NCI-H460 (cell line): ENCODE data around the gene IL23A. TPM values are rescaled to one million over a fixed set of nuclear protein-coding genes. Genes with fewer than 3 reads are reported as not detected.
"Not testable (repeated sequence)": the region's sequence is repeated elsewhere in the genome, so short reads cannot be mapped to it uniquely, and the experiment has no call there.

ENCODE experiments used
- DNase-seq: peaks from one replicate; pipeline ENCODE4 v3.0.0-alpha.2; 2016; ENCODE audit warnings: low read depth; ENCODE audit errors: extremely low read depth
- polyA plus RNA-seq: library from polyadenylated mRNA; depleted of rRNA; stranded (reverse); fragments of >200 nt; gene quantifications from 2 replicates; pipeline ENCODE4 v1.2.3, GENCODE V29; 2014; cell fraction: nucleus; rRNA removed
- total RNA-seq: library from RNA; depleted of rRNA; stranded (reverse); fragments of >200 nt; shearing (Covaris generic); gene quantifications from 2 replicates; pipeline ENCODE4 v1.2.3, GENCODE V29; 2014; rRNA removed

Gene IL23A, protein sequence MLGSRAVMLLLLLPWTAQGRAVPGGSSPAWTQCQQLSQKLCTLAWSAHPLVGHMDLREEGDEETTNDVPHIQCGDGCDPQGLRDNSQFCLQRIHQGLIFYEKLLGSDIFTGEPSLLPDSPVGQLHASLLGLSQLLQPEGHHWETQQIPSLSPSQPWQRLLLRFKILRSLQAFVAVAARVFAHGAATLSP
- total RNA-seq, result 0.17 TPM in 1 of 2 replicates, not detected in the other
- polyA plus RNA-seq, result not detected in 2 replicates

DNA sequence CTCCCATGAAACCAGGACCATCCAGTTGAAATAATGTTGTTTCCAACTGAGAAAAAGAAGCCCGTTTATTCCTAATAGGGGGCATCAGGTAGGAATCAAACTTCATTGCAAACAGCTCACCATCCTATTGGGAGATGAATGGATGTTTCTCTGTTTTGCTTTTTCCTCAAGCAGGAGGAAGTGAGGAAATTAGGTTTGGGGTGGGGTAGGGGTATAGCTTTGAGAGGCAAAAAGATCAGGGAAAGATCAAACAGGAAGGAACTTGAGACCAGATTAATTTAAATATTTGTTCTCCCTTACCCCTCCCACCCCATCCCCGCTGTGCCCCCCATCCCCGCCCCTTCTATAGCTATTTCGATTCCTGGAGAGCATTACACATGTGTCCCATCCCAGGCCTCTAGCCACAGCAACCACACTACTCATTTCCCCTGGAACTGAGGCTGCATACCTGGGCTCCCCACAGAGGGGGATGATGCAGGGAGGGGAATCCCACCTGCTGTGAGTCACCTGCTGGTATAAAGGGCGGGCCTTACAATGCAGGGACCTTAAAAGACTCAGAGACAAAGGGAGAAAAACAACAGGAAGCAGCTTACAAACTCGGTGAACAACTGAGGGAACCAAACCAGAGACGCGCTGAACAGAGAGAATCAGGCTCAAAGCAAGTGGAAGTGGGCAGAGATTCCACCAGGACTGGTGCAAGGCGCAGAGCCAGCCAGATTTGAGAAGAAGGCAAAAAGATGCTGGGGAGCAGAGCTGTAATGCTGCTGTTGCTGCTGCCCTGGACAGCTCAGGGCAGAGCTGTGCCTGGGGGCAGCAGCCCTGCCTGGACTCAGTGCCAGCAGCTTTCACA is at the start of gene IL23A:
Gene IL23A (plus strand): TSS at position 577 of the 850 bp plus-strand sequence. CDS start 161 bp downstream, at position 738.
- no peak for DNase-seq

DNA sequence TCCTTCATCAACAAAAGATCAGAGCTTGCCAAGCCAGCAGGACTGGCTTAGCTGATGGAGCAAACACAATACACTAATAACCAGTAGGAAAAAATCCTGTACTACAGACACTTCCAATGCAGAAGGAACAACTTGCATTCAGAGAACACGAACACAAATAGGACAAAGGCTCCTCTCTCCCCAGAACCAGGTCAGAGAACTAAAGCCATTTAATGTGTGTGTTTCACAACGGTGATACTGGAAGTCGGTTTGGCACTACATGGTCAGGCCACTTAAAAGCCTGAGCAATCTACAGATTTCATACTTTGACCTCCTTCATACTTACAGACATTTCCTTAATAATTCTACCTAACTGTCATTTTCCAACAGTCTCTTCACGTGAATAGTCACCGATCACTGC is 44.9 kb upstream of the IL23A start:
- DNase-seq, result no peak

DNA sequence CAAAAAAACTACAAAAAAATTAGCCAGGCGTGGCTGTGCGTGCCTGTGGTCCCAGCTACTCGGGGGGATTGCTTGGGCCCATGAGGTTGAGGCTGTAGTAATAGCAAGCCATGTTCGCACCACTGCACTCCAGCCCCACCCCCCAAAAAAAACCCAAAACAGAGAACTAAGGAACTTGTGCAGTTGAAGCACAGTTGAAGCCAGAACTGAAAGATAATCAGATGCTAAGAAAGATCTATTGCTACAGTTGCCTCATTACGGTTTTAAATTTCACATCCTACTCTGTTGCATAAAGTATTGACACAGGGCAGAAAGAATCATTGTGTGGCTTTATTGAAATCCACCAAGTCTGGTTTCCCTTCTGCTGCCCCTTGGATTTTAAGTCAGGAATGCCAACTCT is 42.4 kb upstream of the IL23A start:
- DNase-seq, result no peak

DNA sequence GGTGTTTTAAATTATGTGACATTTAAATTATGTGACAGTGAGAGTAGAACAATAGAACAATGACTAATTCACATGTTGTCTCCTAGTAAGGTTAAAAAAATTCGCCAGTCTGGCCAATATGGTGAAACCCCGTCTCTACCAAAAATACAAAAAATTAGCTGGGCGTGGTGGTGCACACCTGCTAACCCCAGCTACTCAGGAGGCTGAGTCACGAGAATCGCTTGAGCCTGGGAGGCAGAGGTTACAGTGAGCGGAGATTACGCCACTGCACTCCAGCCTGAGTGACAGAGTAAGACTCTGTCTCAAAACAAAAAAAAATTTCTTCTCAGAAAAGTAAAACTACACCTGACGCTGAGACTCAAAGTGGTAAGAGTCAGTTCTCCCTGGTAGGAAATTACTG is 41.3 kb upstream of the IL23A start:
- DNase-seq, result no peak

DNA sequence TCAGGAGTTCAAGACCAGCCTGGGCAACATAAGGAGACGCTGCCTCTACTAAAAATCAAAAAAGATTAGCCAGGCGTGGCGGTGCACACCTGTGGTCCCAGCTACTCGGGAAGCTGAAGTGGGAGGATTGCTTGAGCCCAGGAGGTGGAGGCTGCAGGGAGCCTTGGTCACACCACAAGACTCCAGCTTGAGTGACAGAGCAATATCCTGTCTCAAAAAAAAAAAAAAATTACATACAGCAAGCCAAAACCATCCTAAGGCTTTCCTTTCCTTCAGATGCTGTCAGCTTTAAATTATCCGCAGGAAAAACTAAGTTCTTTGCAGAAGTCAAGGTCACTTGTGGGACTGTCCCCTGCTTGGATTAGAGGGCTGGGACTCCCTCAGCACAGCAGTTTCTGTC is 39.9 kb upstream of the IL23A start:
- DNase-seq, result no peak

DNA sequence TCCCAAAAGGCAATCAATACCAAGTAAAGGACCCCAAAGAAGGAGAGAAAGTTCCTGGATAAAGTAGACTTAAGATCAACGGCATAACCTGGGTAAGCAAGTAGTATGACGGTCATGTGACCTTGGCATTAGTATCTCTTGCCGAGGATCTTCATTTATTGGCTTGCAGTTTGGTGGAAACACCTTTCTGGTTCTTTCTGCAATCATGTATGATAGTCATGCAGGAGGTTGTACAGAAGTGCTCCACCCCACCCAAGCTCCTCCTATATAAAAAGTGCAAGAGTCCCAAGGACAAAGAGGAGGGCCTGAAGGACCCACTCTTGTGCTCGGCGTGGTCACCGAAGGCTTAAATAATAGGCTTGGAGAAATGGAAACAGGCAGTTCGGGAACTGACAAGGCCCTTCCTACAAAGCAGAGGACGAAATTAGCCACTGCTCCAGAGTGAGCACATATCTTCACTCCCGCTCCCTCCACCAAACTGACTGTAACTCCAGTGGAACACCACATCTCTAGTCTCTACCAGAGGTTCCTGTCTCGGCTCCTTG is 39.3 kb upstream of the IL23A start:
- DNase-seq, result no peak

DNA sequence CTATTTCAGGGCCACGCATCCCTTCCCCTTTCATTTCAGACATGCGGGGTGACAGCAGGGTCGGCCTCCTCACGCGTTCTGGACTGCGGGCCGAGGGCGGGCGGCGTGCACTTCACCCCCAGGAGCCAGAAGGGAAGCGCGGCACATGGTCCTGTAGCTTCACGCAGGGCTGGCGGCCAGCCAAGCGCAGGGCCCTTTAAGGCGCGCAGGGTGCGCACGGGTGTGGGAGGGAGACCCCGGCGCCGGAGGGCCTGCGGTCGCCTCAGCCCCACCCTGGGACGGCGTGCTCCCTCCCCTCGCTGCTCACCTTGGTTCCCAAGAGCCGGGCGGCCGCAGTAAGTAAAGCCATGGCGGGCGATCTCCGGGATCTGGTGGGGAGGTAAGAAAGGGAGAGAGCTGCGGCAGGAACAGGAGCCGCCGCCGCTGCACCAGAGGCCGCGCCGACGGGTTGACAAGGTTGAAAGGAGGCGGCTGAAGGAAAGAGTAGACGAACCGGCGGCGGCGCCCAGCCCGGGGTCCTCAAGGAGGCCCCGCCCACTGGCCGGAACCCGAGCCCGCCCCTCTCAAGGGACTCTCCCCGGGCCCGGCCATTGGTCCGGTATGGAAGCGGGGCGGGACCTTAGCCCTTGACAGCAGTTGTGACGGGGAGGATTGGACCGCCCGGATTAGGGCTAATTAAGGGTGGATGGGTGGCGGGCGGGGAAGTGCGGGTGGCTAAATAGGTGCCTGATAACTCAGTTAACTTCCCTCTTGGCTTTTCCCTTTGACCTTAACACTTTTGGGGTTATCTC is 38.6 kb upstream of the IL23A start, which contains the start of gene CS:
Gene CS (minus strand): TSS at position 478 of the 791 bp plus-strand sequence. CDS start 129 bp downstream, at position 349.
- peak; percentile 98 for DNase-seq

DNA sequence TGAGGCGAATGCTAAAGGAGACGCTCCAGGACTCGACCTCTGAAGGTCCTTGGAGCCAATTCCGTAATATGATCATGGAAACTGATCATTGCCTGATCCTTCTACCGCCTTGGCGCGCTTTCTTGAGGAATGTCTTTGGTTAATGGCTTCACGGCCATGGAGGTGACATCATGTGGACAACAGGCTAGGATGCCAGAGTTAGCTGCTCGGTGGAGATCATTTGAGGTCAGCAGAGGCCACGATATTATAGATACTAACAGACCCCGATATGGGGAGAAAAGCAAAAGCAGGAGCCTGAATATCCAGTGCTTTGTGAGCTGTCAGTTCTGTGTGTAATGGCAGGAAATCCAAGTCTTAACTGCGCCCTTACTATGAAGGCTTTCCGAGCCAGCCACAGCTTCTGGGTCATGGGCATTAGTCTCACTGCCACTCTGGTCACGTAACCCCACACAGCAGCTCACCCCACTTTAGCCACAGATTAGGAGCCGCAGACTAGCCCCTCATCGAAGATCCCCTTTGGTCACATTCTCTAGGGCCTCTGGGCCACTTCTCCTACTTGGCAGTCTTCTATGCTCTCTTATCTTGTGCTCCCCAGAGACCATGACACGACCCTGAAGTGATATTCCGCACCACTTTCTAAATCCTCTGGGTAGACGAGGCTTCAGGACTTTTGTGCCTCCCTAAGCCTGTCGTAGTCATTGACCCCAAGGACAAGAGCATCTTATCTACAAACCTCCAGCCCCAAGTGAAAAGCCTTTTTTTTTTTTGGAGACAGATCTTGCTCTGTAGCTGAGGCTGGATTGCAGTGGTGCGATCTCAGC is 37.8 kb upstream of the IL23A start:
- DNase-seq, result no peak

DNA sequence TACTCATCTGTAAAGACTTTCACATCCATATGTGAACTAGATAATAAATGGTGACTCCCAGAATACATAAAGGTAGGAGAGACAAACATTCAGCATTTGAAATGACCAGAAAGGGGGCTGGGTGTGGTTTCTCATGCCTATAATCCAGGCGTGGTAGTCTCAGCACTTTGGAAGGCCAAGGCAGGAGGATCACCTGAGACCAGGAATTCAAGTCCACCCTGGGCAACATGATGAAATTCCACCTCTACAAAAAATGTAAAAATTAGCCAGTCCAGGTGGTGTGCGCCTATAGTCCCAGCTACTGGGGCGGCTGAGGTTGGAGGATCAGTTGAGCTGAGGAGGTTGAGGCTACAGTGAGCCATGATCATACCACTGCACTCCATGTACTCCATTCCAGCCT is 34.4 kb upstream of the IL23A start:
- DNase-seq, result peak; percentile 33

DNA sequence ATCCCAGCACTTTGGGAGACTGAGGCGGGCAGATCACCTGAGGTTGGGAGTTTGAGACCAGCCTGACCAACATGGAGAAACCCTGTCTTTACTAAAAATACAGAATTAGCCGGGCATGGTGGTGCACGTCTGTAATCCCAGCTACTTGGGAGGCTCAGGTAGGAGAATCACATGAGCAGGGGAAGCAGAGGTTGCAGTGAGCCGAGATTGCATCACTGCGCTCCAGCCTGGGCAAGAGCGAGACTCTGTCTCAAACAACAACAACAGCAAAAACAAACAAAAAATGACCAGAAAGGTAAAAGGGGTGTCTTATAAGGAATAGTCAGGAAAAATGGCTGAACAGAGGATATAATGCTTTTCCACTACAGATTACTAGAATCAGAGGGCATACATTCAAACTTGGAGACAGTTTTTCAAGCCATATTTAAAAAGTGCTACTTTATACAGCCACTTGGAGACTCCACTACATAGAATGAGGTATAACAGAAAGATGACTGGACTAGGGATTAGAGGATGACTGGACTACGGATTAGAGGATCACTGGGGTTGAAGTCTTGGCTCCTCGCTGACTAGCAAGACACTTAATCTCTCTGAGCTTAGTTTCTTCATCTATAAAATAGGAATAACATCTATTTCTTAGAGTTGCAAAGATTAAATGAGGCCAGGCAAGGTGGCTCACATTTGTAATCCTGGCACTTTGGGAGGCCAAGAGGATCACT is 33.7 kb upstream of the IL23A start:
- no peak for DNase-seq

DNA sequence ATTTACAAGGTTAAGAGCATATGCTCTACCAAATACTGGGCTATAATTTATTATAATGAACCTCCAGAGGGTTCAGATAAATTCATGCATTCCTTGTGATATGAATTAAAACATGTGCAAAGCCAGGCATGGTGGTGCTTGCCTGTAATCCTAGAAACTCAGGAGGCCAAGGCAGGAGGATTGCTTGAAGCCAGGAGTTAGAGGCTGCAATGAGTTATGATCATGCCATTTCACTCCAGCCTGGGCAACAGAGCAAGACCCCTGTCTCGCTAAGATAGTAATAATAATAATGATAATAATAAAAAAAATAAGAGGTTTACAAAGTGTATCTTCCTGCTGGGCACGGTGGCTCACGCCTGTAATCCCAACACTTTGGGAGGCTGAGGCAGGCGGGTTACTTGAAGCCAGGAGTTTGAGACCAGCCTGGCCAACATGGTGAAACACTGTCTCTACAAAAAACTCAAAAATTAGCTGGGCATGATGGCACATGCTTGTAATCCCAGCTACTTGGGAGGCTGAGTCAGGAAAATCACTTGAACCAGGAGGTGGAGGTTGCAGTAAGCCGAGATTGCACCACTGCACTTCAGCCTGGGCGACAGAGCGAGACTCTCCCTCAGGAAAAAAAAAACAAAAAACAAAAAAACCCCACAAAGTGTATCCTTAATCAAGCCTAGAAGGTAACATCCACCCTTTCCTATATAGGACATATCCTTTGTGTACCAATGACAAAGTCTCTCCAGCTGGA is 31.3 kb upstream of the IL23A start:
- DNase-seq, result no peak

DNA sequence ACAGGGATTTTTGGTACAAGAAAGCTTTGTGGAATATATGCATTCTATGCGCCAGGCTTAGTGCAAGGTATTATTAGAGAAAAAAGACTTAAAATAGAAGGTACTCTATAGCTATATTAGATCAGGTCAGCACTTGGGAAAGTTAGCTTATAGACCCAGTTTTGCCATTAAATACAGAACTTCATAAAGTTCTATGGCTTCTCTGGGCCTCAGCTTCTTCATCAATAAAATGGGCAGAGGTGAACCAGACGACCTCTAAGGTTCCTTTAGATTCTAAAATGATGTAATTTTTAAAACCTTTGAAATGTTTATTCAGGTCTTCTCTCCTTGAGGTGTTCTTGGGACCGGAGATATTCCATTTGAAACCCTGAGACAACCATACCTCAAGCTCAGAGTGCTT is 30.0 kb upstream of the IL23A start:
- DNase-seq, result no peak

DNA sequence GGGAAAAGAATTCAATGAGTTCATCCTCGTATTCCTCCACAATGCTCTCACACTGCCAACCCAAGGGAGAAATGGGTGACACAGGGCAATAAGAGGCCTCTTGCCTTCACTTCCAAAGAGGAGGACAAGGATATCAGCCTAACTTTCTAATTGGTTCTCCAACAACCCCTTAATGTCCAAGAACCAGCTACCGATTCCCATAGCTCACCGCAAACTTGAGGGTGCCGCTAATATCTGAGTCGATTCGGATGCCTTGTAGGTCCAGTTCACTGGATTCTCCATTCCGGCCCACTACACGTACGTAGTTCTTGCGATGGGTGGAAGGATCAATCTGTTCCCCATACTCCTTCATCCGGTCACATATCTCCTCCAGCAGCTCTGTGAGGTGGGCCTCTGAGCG is 27.7 kb upstream of the IL23A start:
- no peak for DNase-seq

DNA sequence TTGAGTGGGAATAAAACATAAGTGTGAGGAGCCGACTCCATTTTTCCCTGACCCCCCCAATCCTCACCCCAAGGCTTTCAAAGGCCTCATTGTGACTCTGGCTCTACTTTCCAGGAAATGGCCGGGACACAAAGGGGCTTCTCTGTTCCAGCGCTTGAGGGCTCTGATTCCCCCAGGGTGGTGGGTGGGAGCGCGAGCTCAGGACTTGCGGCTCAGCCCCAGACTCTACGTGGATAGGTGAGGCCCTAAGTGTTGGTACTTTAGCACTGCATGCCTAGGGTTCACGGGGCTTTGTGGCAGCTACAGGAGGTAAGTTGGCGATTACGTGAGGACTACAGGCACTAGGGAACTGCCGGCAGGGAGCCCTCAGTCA is 23.4 kb upstream of the IL23A start:
- no peak for DNase-seq

DNA sequence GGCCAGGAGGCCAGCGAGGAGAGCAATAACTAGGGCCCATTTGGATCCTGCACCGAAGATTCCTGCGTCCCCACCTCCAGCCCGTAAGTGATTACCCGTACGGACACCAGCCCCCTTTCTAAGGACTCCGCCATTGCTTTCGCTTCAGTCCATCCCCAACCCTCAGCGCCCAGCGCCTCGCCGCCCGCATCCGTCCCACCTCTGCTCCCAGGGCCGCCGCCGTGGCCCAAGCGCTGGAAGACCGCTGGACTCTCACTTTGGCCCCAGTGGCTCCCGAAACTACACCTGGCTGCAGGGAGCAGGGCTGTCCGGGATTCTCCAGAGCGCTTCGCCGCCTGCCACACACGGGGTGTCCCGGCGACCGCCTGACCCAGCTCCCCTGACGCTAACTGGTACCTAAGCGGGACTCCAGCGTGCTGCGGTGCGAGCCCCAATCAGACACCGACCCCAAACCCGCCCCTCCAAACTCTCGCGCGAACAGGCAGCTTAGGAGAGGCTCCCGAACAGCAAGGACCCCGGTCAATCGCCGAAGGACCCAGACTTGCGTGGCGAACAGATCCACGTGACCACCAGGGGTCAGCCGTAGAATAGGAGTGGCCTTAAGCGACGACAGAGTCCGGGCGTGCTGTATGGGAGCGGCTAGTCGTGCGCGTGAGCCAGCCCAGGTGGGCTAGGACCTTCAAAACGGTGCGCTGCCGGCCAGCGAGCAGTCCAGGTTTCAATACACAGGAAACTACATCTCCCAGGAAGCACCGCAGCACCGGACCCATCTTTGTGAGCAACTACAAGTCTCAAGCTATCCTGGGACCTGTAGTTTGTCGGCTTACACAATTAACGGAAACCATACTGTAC is 22.8 kb upstream of the IL23A start, which contains the start of gene CNPY2:
Gene CNPY2 (minus strand): TSS at position 367 of the 852 bp plus-strand sequence. CDS start 771 bp downstream, outside the sequence.
- DNase-seq, result peak; percentile 94

DNA sequence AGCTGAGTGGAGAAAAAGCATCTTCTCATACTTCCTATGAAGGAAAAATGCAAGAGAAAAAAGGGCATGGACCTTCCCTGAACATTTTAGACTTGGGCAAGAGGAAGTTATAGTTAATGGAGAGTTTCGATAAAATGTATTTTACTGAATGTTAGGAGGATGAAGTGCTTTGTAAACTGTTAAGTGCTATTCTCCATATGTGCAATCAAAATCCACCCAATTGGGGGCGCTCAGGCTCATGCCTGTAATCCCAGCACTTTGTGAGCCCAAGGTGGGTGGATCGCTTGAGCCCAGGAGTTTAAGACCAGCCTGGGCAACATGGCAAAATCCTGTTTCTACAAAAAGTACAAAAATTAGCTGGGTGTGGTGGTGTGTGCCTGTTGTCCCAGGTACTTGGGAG is 21.0 kb upstream of the IL23A start:
- DNase-seq, result no peak

DNA sequence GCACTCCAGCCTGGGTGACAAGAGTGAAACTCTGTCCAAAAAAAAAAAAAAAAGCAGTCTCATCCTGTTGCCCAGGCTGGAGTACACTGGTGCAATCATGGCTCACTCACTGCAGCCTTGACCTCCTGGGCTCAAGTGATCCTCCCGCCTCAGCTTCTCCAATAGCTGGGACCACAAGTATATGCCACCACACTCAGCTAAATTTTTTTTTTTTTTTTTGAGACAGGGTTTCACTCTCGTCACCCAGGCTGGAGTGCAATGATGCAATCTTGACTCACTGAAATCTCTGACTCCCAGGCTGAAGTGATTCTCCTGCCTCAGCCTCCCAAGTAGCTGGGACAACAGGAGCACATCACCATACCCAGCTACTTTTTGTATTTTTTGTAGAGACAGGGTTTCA is 17.7 kb upstream of the IL23A start:
- DNase-seq, result no peak

DNA sequence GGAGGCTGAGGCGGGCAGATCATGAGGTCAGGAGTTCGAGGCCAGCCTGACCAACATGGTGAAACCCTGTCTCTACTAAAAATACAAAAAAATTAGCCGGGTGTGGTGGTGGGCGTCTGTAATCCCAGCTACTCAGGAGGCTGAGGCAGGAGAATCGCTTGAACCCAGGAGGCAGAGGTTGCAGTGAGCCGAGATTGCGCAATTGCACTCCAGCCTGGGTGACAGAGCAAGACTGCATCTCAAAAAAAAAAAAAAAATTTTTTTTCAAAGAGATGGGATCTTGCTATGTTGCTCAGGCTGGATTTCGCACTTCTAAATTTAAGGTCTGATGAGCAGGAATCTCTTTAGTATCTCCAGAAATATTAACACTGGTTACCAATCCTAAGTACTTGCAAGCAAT is 17.1 kb upstream of the IL23A start:
- DNase-seq, result not testable (repeated sequence)
